Measurements from ENCODE around the gene CANT1.

The CANT1 gene

DNA sequence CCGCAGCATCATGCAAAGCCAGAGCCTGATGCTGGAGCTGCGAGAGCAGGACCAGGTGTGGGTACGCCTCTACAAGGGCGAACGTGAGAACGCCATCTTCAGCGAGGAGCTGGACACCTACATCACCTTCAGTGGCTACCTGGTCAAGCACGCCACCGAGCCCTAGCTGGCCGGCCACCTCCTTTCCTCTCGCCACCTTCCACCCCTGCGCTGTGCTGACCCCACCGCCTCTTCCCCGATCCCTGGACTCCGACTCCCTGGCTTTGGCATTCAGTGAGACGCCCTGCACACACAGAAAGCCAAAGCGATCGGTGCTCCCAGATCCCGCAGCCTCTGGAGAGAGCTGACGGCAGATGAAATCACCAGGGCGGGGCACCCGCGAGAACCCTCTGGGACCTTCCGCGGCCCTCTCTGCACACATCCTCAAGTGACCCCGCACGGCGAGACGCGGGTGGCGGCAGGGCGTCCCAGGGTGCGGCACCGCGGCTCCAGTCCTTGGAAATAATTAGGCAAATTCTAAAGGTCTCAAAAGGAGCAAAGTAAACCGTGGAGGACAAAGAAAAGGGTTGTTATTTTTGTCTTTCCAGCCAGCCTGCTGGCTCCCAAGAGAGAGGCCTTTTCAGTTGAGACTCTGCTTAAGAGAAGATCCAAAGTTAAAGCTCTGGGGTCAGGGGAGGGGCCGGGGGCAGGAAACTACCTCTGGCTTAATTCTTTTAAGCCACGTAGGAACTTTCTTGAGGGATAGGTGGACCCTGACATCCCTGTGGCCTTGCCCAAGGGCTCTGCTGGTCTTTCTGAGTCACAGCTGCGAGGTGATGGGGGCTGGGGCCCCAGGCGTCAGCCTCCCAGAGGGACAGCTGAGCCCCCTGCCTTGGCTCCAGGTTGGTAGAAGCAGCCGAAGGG, 38.6 kb upstream of the CANT1 start:
- peaks cover 30% of the 10 kb centered on the region for H3K4me1 ChIP-seq (ENCODE audit: control insufficient read depth, insufficient read depth, low read length)
- H3K9ac ChIP-seq (ENCODE audit: low read length), result no peak overlapping the region
- H3K36me3 ChIP-seq (ENCODE audit: control insufficient read depth, insufficient read depth, low read length, severe bottlenecking), result peaks cover 21% of the 10 kb centered on the region
- H3K4me3 ChIP-seq (ENCODE audit: low read length), result peak overlapping the region; percentile 2
- H3K27me3 ChIP-seq (replicated peaks; ENCODE audit: control insufficient read depth, insufficient read depth, low read length), result no peaks in the 10 kb centered on the region
- no peaks in the 10 kb centered on the region for H3K9me3 ChIP-seq (ENCODE audit: control insufficient read depth, low read length)
- no peak for DNase-seq (ENCODE audit: low read depth)

DNA sequence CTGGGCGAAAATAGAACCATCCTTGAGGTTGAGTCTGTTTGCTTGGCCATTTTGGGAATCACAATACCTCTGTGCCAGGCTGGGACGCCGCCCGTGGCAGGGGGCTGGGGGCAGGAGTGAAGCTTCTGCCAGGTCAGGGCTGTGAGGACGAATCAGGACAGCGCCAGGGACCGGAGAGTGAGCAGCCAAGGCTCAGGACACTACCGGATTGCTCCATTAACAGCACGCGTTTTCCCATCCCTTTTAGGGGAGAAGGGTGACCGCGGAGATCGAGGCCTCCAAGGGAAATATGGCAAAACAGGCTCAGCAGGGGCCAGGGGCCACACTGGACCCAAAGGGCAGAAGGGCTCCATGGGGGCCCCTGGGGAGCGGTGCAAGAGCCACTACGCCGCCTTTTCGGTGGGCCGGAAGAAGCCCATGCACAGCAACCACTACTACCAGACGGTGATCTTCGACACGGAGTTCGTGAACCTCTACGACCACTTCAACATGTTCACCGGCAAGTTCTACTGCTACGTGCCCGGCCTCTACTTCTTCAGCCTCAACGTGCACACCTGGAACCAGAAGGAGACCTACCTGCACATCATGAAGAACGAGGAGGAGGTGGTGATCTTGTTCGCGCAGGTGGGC, 37.8 kb upstream of the CANT1 start:
- Histone ChIP-seq H3K4me3 (ENCODE audit: low read length) (peak overlapping the region; percentile 2), H3K4me1 (ENCODE audit: control insufficient read depth, insufficient read depth, low read length) (peaks cover 30% of the 10 kb centered on the region), H3K9ac (ENCODE audit: low read length) (peak overlapping the region; percentile 62), H3K36me3 (ENCODE audit: control insufficient read depth, insufficient read depth, low read length, severe bottlenecking) (peaks cover 21% of the 10 kb centered on the region), H3K9me3 (ENCODE audit: control insufficient read depth, low read length) (no peaks in the 10 kb centered on the region), H3K27me3 (replicated peaks; ENCODE audit: control insufficient read depth, insufficient read depth, low read length) (no peaks in the 10 kb centered on the region)
- no peak for DNase-seq (ENCODE audit: low read depth)

DNA sequence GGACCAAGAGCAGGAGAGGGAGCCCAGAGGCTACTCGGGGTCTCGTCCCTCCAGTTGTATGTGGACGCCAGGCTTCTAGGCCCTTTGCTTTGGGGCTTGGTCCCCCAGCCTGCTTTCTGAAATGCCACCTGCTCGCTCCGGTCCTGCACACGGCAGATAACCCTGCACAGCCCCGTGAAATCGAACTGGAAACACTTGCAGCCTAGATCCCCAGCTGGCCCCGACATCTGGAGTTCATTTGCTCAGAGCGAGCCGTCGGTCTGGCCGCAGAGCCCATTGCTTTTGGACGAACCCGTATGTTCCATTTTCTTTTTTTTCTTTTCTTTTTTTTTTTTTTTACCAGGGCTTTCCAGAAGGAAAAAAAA, 37.3 kb upstream of the CANT1 start:
- Histone ChIP-seq H3K4me1 (ENCODE audit: control insufficient read depth, insufficient read depth, low read length) (peaks cover 34% of the 10 kb centered on the region), H3K36me3 (ENCODE audit: control insufficient read depth, insufficient read depth, low read length, severe bottlenecking) (peaks cover 18% of the 10 kb centered on the region), H3K27me3 (replicated peaks; ENCODE audit: control insufficient read depth, insufficient read depth, low read length) (no peaks in the 10 kb centered on the region), H3K9ac (ENCODE audit: low read length) (peak overlapping the region; percentile 62), H3K4me3 (ENCODE audit: low read length) (peak overlapping the region; percentile 26), H3K9me3 (ENCODE audit: control insufficient read depth, low read length) (no peaks in the 10 kb centered on the region)
- DNase-seq (ENCODE audit: low read depth), result peak; percentile 34

DNA sequence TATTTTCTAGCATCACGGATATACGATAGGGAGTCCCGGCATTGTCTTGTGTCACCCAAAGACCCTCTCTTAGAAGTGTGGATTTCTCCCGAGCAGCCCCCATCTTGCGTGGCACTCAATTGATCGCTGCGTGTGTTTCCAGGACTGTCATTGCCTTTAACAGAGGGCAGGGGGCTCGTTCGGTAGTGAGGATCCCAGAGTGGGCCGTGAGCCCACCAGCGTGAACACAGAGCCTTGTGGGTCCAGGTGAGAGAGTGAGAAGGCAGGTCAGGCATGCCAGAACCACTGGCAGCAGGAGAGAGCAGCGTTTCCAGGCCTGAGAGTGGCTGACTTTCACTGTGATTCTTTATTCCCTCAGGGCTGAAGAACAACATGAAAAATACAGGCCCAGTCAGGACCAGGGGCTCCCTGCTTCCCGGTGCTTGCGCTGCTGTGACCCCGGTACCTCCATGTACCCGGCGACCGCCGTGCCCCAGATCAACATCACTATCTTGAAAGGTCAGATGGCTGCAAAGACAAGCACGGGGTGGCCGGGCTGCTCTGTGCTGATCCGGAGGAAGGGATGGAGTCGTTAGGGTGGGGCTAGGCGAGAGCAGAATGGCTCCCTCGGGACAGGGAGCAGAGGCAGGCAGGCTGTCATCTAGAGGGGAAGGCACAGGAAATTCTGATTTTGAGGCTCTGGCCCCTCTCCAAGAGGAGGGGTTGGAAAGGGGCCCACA, 36.8 kb upstream of the CANT1 start:
- no peak for DNase-seq (ENCODE audit: low read depth)
- H3K27me3 ChIP-seq (replicated peaks; ENCODE audit: control insufficient read depth, insufficient read depth, low read length), result no peaks in the 10 kb centered on the region
- H3K36me3 ChIP-seq (ENCODE audit: control insufficient read depth, insufficient read depth, low read length, severe bottlenecking), result peaks cover 18% of the 10 kb centered on the region
- H3K9me3 ChIP-seq (ENCODE audit: control insufficient read depth, low read length), result no peaks in the 10 kb centered on the region
- H3K4me1 ChIP-seq (ENCODE audit: control insufficient read depth, insufficient read depth, low read length), result peaks cover 37% of the 10 kb centered on the region
- H3K9ac ChIP-seq (ENCODE audit: low read length), result peak overlapping the region; percentile 62
- H3K4me3 ChIP-seq (ENCODE audit: low read length), result peak overlapping the region; percentile 26

DNA sequence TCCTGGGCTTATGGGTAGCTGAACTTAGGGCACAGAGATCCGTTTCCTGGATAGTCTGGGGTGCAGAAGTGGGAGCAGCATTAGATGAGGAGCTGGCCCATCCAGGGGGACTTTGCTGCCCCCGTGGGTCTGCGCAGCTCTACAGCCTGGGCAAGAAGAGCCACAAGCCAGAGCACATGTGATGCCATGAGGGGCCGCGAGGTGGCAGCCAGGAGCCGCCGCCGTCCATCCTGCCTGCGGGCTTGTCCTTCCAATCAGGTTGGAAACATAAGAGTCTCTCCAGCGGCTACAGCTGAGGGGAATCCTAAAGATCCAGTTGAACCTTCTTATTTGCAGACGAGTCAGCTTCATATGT, 36.3 kb upstream of the CANT1 start:
- Histone ChIP-seq H3K9ac (ENCODE audit: low read length) (peak overlapping the region; percentile 62), H3K9me3 (ENCODE audit: control insufficient read depth, low read length) (no peaks in the 10 kb centered on the region), H3K36me3 (ENCODE audit: control insufficient read depth, insufficient read depth, low read length, severe bottlenecking) (peaks cover 18% of the 10 kb centered on the region), H3K27me3 (replicated peaks; ENCODE audit: control insufficient read depth, insufficient read depth, low read length) (no peaks in the 10 kb centered on the region), H3K4me1 (ENCODE audit: control insufficient read depth, insufficient read depth, low read length) (peaks cover 37% of the 10 kb centered on the region), H3K4me3 (ENCODE audit: low read length) (peak overlapping the region; percentile 26)
- peak; percentile 84 for DNase-seq (ENCODE audit: low read depth)

DNA sequence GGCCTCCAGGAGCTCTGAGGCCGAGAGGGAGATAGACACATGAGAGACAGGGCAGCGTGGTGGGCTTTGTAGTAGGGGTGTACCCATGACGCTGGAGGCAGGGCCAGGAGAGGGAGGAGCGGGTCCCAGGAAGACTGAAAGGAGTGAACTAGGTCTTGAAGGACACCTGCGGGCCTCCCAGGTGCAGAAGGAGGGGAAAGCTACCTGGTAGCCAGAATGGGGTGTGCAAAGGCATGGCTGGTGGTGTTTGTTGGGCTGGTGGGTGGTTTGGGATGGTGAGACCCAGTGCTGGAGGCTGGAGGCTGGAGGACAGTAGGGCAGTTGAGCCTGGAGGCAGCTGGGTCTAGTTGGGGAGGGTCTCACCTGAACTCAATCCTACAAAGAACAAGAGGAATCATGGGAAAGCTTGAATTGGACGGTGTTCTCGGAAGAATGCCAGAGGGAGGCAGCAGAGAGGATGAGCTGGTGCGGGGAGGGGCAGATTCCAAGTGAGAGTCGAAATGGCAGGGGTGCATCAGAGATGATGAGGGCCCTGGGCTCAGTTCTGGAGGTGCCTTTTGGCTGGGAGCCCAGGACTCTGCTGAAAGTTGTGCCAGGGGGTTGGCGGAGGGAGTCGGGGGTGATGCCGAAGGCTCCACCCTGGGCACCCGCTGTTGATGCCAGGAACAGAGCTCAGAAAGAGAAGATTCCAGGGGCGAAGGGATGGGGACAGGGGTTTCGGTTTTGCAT, 35.6 kb upstream of the CANT1 start:
- DNase-seq (ENCODE audit: low read depth), result no peak

DNA sequence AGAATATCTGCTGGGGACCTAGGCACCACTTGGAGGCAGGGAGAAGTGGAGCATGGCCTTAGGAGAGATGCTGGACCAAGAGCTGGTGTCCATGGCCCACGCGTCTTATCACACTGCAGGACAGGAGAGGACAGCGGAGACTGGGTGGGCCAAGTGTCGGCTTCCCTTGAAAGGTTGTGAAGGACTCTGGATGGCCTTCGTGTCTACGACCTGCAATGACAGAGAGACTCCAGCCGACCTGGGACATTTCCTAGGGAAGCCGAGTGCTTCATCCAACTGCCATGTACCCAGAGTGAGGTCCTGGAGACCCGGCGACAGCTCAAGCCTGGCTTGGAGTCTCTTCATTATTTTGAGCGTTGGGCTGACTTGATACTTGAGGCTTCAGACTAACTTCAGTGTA, 34.9 kb upstream of the CANT1 start:
- H3K4me3 ChIP-seq (ENCODE audit: low read length), result no peak overlapping the region

More for the DNA sequence above, 35.6 kb upstream of the CANT1 start:
- H3K27me3 ChIP-seq (replicated peaks; ENCODE audit: control insufficient read depth, insufficient read depth, low read length), result no peaks in the 10 kb centered on the region
- H3K4me3 ChIP-seq (ENCODE audit: low read length), result no peak overlapping the region
- no peaks in the 10 kb centered on the region for H3K9me3 ChIP-seq (ENCODE audit: control insufficient read depth, low read length)
- H3K36me3 ChIP-seq (ENCODE audit: control insufficient read depth, insufficient read depth, low read length, severe bottlenecking), result peaks cover 18% of the 10 kb centered on the region
- peaks cover 37% of the 10 kb centered on the region for H3K4me1 ChIP-seq (ENCODE audit: control insufficient read depth, insufficient read depth, low read length)
- no peak overlapping the region for H3K9ac ChIP-seq (ENCODE audit: low read length)

DNA sequence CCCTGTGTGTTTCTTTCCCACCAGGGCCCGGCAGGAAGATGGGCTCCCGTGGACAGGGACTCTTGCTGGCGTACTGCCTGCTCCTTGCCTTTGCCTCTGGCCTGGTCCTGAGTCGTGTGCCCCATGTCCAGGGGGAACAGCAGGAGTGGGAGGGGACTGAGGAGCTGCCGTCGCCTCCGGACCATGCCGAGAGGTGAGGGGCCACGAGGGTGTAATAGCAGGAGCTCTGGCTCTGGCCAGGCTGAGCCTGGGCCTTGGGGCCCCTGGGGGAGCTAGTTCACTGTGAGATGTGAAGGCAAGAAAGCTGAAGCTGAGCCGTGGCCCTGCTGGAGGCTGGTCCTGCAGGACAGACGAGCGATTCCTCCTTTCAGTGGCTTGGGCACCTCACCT, 34.4 kb upstream of the CANT1 start:
- Histone ChIP-seq H3K9me3 (ENCODE audit: control insufficient read depth, low read length) (no peaks in the 10 kb centered on the region), H3K4me1 (ENCODE audit: control insufficient read depth, insufficient read depth, low read length) (peaks cover 40% of the 10 kb centered on the region), H3K36me3 (ENCODE audit: control insufficient read depth, insufficient read depth, low read length, severe bottlenecking) (peaks cover 17% of the 10 kb centered on the region), H3K9ac (ENCODE audit: low read length) (no peak overlapping the region), H3K4me3 (ENCODE audit: low read length) (no peak overlapping the region), H3K27me3 (replicated peaks; ENCODE audit: control insufficient read depth, insufficient read depth, low read length) (no peaks in the 10 kb centered on the region)
- no peak for DNase-seq (ENCODE audit: low read depth)

More for the DNA sequence above, 34.9 kb upstream of the CANT1 start:
- no peak for DNase-seq (ENCODE audit: low read depth)
- Histone ChIP-seq H3K27me3 (replicated peaks; ENCODE audit: control insufficient read depth, insufficient read depth, low read length) (no peaks in the 10 kb centered on the region), H3K9me3 (ENCODE audit: control insufficient read depth, low read length) (no peaks in the 10 kb centered on the region), H3K4me1 (ENCODE audit: control insufficient read depth, insufficient read depth, low read length) (peaks cover 37% of the 10 kb centered on the region), H3K9ac (ENCODE audit: low read length) (no peak overlapping the region), H3K36me3 (ENCODE audit: control insufficient read depth, insufficient read depth, low read length, severe bottlenecking) (peaks cover 18% of the 10 kb centered on the region)

DNA sequence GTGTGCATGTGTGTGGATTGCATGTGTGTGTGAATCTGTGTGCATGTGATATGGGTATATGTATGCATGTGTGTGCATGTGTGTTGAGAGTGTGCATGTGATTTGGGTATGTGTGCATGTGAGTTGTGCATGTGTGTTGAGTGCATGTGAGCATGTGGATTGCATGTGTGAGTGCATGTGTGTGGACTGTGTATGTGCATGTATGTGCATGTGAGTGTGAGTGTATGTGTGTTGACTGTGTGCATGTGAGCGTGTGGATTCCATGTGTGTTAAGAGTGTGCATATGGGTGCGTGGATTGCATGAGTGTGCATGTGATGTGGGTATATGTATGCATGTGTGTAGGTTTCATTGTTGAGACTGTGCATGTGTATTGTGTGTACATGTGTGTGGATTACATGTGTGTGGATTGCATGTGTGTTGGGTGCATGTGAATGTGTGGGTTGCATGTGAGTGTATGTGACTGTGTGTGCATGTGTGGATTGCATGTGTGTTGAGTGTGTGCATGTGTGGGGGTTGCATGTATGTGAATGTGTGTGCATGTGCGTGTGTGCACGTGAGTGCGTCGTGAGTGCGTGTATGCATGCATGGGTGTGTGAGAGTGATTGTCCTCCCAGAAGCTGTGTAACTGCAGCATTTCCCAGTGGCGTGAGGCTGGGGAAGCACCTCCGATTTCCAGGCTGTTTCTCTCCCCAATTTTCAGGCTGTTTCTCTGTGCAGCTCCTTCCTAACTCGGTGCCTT, 33.8 kb upstream of the CANT1 start:
- H3K36me3 ChIP-seq (ENCODE audit: control insufficient read depth, insufficient read depth, low read length, severe bottlenecking), result peaks cover 14% of the 10 kb centered on the region
- no peaks in the 10 kb centered on the region for H3K9me3 ChIP-seq (ENCODE audit: control insufficient read depth, low read length)
- peaks cover 46% of the 10 kb centered on the region for H3K4me1 ChIP-seq (ENCODE audit: control insufficient read depth, insufficient read depth, low read length)
- H3K4me3 ChIP-seq (ENCODE audit: low read length), result no peak overlapping the region
- H3K27me3 ChIP-seq (replicated peaks; ENCODE audit: control insufficient read depth, insufficient read depth, low read length), result no peaks in the 10 kb centered on the region
- no peak for DNase-seq (ENCODE audit: low read depth)
- no peak overlapping the region for H3K9ac ChIP-seq (ENCODE audit: low read length)

DNA sequence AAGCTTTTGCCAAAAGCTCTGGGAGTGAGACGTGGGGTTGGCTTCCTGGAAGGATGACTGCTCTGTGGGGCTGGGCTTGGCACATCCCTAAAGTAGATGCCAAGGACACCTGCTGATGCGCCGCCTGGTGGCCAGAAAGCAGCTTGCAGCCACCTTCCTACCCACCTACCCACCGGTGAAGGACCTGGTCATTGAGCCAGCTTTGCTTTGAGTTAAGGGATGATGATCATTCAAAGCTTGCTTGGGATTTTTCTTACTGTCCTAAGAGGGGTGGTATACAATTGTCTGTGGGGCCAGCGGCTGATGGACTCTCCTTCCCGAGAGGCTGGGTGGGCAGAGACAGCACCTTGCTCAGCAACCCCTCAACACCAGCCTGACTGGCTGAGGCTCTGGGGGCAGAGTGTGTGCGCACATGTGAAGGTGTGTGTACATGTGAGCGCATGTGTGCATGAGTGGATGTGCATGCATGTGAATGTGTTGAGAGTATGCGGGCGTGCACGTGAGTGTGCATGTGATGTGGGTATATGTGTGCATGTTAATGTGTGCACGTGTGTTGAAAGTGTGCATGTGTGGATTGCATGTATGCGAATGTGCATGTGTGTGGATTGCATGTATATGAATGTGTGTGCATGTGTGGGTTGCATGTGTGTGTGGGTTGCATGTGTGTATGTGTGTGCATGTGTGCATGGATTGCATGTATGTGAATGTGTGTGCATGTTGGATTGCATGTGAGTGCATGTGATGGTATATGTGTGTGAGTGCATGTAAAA, 33.0 kb upstream of the CANT1 start:
- no peaks in the 10 kb centered on the region for H3K27me3 ChIP-seq (replicated peaks; ENCODE audit: control insufficient read depth, insufficient read depth, low read length)
- peaks cover 10% of the 10 kb centered on the region for H3K36me3 ChIP-seq (ENCODE audit: control insufficient read depth, insufficient read depth, low read length, severe bottlenecking)
- peak overlapping the region; percentile 52 for H3K9ac ChIP-seq (ENCODE audit: low read length)
- no peaks in the 10 kb centered on the region for H3K9me3 ChIP-seq (ENCODE audit: control insufficient read depth, low read length)
- no peak overlapping the region for H3K4me3 ChIP-seq (ENCODE audit: low read length)
- DNase-seq (ENCODE audit: low read depth), result peak; percentile 63
- peaks cover 45% of the 10 kb centered on the region for H3K4me1 ChIP-seq (ENCODE audit: control insufficient read depth, insufficient read depth, low read length)

All from adipocyte (in vitro differentiated cells).